Parathyroid adenoma (tissue), 2 donors: ENCODE results near the gene KRTDAP.
A peak's percentile ranks its signal among the peaks of the same experiment; 100 is the strongest.

Experiments used
- H2AFZ ChIP-seq: fragments of 300-600 bp; sonication (generic); one replicate; pipeline ENCODE4 v1.7.0; 2017; ENCODE audit warnings: antibody characterized with exemption, mild to moderate bottlenecking
- H3K27ac ChIP-seq: fragments of 300-600 bp; sonication (generic); one replicate; pipeline ENCODE4 v1.7.0; 2017
- H3K27me3 ChIP-seq: fragments of 300-600 bp; sonication (generic); one replicate; pipeline ENCODE4 v1.7.0; 2017; ENCODE audit warnings: low read length; ENCODE audit not compliant: control insufficient read depth, insufficient read depth
- H3K36me3 ChIP-seq: fragments of 300-600 bp; sonication (generic); one replicate; pipeline ENCODE4 v1.7.0; 2017; ENCODE audit warnings: low read length; ENCODE audit not compliant: control insufficient read depth, insufficient read depth
- H3K4me1 ChIP-seq: fragments of 300-600 bp; sonication (generic); one replicate; pipeline ENCODE4 v1.7.0; 2017; ENCODE audit warnings: control low read depth
- H3K4me2 ChIP-seq: fragments of 300-600 bp; sonication (generic); one replicate; pipeline ENCODE4 v1.7.0; 2017; ENCODE audit warnings: low read length
- H3K4me3 ChIP-seq: fragments of 300-600 bp; sonication (generic); one replicate; pipeline ENCODE4 v1.7.0; 2017; ENCODE audit warnings: low read depth, low read length
- H3K79me2 ChIP-seq: fragments of 300-600 bp; sonication (generic); one replicate; pipeline ENCODE4 v1.7.0; 2017; ENCODE audit warnings: control low read depth
- H3K9ac ChIP-seq: fragments of 300-600 bp; sonication (generic); one replicate; pipeline ENCODE4 v1.7.0; 2017; ENCODE audit warnings: mild to moderate bottlenecking
- H3K9me3 ChIP-seq: fragments of 300-600 bp; sonication (generic); one replicate; pipeline ENCODE4 v1.7.0; 2017; ENCODE audit warnings: low read length; ENCODE audit not compliant: control insufficient read depth
- CTCF ChIP-seq: fragments of 300-600 bp; sonication (generic); IDR thresholded peaks from one replicate; pipeline ENCODE4 v1.7.0; 2017; ENCODE audit warnings: antibody characterized with exemption, mild to moderate bottlenecking
- donor health status: primary hyperparathyroidism.

Gene KRTDAP

GRCh38 chr19:35533822-35534392, 43.6 kb upstream of the KRTDAP start:
- peak overlapping the region; percentile 28 for H2AFZ ChIP-seq
- no peaks in the 10 kb centered on the region for H3K27me3 ChIP-seq
- no peak overlapping the region for H3K9ac ChIP-seq
- H3K79me2 ChIP-seq: no peaks in the 10 kb centered on the region
- no peak overlapping the region for H3K27ac ChIP-seq
- H3K36me3 ChIP-seq: no peaks in the 10 kb centered on the region
- peak overlapping the region; percentile 52 for H3K4me2 ChIP-seq
- H3K4me3 ChIP-seq: no peak overlapping the region
- H3K9me3 ChIP-seq: no peaks in the 10 kb centered on the region
- peaks cover 2% of the 10 kb centered on the region for H3K4me1 ChIP-seq
- TF ChIP-seq CTCF: no peak

- Histone ChIP-seq H3K27ac (no peak within 1 kb of the TSS), H3K4me3 (no peak within 1 kb of the TSS), H3K4me1 (peaks cover 2% of the 10 kb centered on the region), H3K9me3 (no peaks in the 10 kb centered on the region), H3K9ac (no peak within 1 kb of the TSS), H3K36me3 (no peaks in the 10 kb centered on the region), H3K79me2 (no peaks in the 10 kb centered on the region), H3K4me2 (peak within 1 kb of the TSS; percentile 52), H3K27me3 (no peaks in the 10 kb centered on the region), H2AFZ (peak within 1 kb of the TSS; percentile 28)
- no peak for TF ChIP-seq CTCF
These were observed 43.0 kb upstream of the KRTDAP start, which contains the start of gene GAPDHS for GRCh38 chr19:35533201-35533821. Gene GAPDHS (plus strand): TSS chr19:35533456. CDS start chr19:35533528, 72 bp downstream.

GRCh38 chr19:35531291-35531690, 41.0 kb upstream of the KRTDAP start:
- no peak overlapping the region for H2AFZ ChIP-seq
- H3K4me1 ChIP-seq: peaks cover 2% of the 10 kb centered on the region
- no peaks in the 10 kb centered on the region for H3K36me3 ChIP-seq
- no peaks in the 10 kb centered on the region for H3K79me2 ChIP-seq
- H3K9me3 ChIP-seq: no peaks in the 10 kb centered on the region
- no peak overlapping the region for H3K27ac ChIP-seq
- no peak overlapping the region for H3K4me2 ChIP-seq
- no peak overlapping the region for H3K4me3 ChIP-seq
- no peak overlapping the region for H3K9ac ChIP-seq
- no peak for TF ChIP-seq CTCF
- H3K27me3 ChIP-seq: no peaks in the 10 kb centered on the region

- peaks cover 2% of the 10 kb centered on the region for H3K4me1 ChIP-seq
- H3K4me3 ChIP-seq: no peak overlapping the region
- H3K36me3 ChIP-seq: no peaks in the 10 kb centered on the region
- no peak overlapping the region for H3K9ac ChIP-seq
- no peak overlapping the region for H3K27ac ChIP-seq
- H3K79me2 ChIP-seq: no peaks in the 10 kb centered on the region
- no peaks in the 10 kb centered on the region for H3K27me3 ChIP-seq
- H3K4me2 ChIP-seq: no peak overlapping the region
- H3K9me3 ChIP-seq: no peaks in the 10 kb centered on the region
- no peak for TF ChIP-seq CTCF
- no peak overlapping the region for H2AFZ ChIP-seq
These were observed 39.3 kb upstream of the KRTDAP start for GRCh38 chr19:35529241-35530218.
